SIG-M5 treated with dmso at 0.1 percent for 504 hours (cell line): Measurements from ENCODE around the gene DNAJC5G.
"Not testable (repeated sequence)": the region's sequence is repeated elsewhere in the genome, so short reads cannot be mapped to it uniquely, and the experiment has no call there.

Source experiments
- DNase-seq: peaks from one replicate; lab custom pipeline; 2025; ENCODE audit not compliant: unreplicated experiment; lab: John Stamatoyannopoulos, UW

The DNAJC5G gene

DNA sequence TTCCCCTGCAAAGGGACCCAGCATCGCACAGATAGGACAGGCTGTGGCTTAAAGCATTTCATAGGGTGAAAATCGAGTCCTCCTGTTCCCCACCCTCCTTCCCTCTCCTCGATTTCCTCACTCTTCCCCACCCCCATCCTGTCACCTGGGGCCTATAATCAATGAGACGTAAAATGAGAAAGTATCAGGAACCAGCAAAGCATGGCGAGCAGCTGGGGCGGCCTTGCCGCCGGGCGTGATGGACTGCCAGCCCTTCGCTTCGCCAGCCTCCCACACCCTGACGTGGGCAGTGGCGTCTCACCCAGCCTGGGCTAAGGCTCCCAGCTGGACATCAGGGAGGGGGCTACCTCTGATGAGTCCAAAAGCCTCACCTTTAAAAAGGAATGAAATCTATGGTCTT, 23.5 kb upstream of the DNAJC5G start:
- DNase-seq = no peak

DNA sequence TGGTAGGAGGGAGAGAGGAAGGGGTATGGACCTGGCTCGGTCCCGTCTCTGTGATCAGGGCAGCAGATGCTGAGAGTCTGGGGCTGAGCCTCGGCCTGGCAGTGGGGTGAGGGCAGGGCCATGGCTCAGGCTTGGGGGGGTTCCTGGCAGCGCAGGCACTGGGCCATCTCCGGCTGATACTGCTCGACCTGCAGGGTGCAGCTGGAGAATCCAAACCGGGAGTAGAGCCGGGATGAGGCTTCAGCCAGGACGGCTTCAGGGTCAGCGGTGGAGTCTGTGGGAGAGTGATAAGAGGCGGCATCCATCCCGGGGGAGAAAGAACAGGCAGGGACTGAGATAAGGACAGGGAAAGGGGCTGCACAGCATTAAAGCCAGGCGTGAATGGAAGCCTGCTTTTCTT, 20.0 kb upstream of the DNAJC5G start:
- DNase-seq = no peak

DNA sequence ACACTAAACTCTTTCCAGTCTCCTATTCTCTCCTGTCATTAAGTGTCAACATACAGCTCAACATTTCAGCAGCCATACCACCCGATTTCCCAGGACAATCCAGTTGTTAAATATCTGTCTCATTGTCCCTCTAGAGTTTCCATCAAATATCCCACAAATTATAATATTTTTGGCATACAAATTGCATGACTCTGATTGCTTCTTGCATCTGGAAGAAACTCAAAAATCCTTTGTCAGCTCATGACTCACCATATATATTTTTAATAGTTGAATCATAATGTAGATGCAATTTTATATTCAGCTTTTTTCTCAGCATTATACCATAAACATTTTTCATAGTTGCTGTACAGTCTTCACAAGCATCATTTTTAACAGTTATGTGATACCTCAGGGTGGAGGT, 19.6 kb upstream of the DNAJC5G start:
- DNase-seq = no peak

DNA sequence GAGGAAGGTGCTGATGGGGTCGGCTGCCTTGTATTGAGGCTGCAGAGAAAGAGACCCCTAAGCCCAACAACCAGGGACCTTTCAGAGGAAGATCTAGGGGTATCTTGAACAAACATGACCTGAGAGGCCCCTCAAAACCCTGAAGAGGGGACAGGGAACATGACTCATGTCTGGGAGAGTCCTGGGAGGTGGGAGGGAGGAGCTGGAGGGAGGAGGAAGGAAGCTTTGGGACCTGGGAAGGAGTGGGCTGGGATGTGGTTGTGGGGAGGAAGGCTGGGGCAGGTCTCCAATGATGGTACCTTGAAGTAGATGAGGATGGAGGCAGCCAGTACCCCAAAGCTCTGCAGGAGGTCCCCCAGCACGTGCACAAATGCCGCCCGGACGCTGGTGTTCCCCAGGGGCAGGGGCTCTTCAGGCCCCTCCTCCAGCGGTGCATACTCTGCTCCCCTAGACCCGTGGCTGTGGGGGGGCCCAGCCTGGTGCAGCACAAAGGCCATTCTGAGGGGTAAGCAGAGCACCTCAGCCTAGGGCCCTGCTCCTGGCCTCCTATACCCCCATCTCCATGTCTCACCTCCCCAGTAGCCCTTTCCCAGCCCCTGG, 18.3 kb upstream of the DNAJC5G start:
- DNase-seq = no peak

DNA sequence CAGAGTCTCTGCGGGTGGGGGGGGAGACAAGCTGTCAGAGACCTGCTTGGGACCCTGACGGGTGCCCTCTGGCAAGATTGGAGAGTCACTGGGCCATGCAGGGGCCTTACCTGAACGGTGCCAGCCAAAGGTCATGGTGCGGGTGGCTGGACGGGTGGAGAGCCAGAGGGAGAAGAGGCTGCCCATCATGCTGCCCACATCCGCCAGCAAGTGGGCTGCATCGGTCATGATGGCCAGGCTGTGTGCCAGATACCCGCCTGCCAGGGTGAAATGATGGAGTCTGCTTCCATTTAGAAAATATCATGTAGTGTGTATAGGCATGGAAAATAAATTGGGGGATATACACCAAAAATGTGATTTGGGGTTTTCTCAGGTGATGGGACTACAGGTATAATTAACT, 17.2 kb upstream of the DNAJC5G start:
- no peak for DNase-seq

DNA sequence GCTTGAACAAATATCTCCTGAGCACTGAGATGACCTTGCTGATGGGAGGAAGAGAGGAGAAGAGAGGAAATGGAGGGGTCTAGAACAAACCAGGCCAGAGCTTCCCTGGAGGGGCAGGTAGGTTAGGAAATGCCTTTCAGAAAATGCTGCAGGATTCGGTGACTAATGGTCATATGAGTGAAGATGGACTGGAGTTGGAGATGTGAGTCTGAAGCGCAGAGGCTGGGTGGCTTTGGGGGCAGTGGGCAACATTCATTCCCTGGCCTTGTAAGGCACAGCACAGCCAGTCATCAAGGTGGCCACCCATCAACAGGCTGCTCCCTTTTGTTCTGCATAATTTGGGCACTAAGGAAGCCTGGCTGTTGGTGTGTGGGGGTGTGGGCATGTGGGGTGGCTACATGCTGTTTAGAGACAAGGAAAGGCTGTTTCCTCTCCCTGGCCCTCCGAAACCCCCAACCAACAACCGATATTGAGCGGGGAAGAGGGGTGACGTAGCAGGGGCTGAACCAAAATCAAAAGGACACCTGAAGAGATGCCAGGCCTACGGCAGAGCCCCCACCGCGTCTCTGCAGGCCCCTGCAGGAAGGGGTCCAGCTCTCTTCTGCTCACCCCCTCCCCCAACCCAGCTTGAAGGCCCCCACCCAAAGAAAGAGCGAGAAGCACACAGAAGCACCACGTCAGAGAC, 13.8 kb upstream of the DNAJC5G start:
- DNase-seq = no peak

DNA sequence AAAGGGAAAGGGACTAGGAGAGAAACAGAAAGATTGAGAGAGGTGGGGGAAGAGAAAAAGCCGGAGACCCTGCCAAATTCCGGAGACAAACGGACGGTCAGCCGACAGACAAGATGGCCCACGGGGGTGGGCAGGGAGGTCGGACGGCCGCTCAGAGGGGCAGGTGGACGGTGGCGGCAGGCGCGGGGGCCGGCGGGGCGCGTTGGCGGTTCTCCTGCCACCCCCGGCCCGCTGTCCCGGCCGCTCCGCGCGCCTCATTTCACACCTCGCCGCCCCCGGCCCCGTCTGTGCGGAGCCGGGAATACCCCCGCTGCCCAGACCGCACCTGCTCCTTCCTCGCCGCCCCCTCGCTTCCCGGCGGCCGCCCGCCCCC, 13.3 kb upstream of the DNAJC5G start:
- DNase-seq = no peak

DNA sequence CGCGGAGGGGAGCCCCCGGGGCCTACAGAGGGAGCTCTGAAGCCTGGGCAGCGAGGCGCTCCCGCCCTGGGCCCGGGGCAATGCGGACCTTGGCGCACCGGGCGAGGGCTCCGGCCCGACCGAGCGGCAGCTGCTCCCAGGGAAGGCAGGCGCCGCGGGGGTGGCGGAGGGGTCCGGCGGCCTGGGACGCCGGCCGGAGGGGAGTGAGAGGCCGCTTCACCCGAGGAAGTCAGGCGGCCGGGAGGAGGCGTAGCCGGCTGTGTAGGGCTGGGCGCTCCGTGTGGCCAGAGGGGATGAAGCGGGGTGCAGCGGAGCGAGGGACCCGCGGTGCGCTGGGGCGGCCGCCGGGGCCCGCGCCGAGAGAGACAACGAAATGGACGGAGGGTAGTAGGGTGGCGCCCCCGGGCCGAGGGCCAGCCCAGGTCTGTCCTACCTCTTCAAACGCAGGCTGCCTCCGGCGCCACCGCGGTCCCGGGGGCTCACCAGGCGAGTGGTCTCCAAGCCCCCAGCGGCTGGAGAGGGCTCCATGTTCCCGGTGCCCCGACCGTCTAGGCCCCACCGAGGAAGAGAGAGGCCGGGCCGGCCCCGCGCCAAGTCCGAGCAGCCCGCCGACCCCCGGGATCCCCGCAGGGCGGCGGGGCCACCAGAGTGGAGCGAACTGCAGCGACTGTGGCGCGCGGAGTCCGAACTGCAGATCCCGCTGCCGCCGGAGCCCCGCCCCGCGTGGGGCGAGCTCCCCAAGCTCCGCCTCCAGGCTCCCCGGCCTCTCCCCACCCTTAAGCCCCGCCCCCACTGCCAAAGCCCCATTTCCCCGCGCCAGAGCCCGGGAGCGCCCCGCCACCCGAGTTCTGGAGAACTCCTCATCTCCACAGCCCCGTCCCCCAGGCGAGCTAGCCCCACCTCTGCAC, 12.6 kb upstream of the DNAJC5G start, which contains the start of gene SLC30A3:
Gene SLC30A3 (minus strand): TSS at position 669 of the 908 bp plus-strand sequence. CDS start 141 bp downstream, at position 528.
- peak; percentile 27 for DNase-seq

DNA sequence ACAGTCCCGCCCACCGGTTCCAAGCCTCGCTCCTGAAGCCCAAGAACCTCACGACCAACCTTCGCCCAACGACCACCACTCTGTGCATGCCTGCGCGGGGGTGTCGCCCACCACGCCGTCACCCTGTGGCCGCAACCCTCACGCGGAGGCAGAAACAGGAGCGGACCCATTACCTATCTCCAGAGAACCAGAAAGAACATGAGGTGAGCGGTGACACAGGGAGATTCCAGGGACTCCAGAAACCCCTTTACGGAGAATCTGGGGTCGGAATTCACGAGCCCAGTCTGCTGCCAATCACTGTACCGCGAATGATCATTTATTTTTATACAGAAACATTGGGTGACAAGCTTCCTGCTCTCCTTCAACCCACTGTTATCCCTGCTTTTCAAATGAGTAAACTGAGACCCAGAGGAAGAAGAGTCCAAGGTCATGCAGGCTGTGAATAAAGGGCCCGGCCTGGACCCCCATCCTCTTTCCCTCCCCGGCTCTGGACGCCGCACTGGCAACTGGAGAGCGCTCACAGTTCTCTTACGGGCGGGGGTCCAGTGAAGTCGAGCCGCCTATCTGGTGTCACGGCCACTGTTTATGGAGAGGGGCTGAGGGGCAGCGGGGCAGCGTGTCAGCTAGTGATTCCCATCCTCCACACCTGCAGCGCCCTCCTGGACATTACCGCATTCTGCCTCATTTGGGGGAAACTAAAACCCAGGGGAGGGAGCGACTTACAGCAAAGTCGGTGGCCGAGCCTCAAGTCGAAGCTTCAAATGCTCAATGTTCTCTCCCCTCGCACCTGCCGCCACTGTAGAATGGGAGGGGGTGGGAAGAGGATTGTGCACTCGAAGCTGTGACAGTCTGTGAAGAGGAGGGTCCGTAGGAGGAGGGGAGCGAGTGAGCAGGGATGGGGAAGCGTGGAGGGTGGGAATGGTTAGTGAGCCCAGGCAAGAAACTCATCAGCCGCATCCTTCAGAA, 11.7 kb upstream of the DNAJC5G start:
- DNase-seq = no peak

DNA sequence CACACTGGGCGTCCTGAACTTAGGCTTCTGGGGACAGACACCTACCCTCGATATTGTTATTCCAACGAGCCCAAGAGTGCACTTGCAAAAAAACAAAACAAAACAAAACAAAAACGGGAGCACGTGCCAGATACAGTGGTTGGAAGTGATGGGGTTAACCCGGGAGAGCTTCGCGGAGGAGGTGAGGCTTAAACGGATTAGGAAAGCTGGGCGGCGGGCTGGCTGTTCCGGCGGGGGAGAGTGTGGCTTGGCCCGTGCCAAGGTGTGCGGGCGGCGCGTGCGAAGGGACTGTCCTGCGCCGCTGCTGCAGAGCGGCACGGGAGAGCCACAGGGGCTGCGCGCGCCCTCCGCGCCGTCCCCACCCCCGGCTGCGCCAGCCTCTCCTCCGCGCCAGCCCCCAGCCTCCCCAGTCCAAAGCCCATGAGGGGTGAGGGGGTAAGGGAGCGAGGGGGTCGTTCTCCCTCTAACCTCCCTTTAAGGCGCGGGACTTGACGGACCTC, 10.9 kb upstream of the DNAJC5G start:
- no peak for DNase-seq

DNA sequence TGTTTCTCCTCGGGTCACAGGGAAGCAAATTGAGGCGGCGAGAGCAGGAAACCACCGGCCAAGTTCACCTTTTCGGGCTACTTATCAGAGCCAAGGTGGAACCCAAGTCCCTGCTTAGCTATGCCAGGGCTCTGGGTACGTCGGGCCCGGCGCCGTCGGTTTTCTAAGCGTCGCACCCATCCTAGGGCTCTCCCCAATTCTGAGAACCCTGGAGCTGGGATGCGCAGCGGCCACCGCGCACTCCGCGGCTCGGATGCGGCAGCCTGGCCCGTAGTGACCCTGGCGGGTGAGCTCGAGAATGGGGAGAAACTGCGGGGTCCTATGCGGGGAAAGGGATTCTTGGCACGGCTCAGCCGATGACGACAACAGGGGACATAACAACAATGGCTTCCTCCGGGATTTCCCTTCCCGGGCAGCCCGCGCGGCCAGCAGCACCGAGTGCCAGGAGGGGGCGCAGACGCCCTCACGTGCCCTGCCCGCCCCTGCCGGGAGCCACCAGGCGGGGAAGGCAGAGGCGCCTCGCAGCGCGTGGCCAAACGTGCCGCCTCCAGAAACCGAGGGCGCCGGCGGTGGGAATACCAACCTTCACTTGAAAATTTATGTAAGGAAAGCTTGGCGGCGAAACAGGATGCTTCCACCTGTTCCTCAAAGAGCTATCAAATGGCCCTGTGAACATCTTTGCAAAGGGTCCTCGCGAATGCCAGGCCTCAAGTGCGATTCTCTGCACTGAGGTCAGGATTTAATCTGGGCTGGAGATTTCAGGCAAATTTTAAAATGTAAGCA, 10.3 kb upstream of the DNAJC5G start:
- DNase-seq = peak; percentile 54

DNA sequence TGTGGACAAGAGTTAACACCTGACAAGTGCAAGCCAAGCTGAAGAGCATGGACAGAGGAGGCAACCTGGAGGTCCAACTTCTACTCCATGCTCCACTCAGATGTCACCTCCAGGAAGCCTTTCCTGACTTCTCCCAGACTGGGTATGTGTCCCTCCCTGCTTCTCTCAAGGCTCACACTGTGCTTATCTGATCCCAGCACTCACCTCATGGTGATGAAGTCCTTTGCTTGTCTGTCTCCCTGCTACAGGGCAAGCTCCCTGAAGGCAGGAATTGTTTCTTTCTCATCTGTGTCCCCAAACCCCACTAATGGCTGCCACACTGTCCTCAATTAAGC, 9.7 kb upstream of the DNAJC5G start:
- no peak for DNase-seq

DNA sequence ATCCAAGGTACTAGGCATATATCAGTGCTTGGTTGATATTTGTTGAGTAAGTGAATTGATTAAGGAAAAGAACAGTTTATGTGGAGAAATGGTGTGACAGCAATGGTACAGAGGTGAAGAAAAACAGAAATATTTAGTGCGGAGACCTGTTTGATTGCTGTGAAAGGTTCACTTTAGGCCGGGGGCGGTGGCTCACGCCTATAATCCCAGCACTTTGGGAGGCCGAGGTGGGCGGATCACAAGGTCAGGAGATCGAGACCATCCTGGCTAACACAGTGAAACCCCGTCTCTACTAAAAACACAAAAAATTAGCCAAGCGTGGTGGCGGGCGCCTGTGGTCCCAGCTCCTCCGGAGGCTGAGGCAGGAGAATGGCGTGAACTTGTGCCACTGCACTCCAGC, 6.9 kb upstream of the DNAJC5G start:
- not testable (repeated sequence) for DNase-seq

DNA sequence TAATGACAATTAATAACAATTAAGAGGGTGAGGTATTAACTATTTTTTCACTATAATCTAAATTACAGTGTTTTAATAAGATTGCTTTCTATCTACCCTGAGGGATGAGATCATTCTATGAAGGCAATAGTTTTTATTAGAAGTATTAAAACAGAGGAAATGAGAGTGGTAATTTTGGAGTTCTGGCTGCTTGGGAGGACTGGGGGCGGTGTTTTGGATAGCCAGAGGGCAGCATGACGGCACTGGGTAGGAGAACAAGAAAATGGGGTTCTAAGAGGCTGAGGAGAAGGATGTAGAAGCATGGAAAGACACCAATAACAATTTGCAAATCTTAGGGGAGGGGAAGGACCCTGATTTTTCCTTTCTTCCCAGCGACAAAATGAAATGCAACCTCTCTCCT, 5.1 kb upstream of the DNAJC5G start:
- no peak for DNase-seq

DNA sequence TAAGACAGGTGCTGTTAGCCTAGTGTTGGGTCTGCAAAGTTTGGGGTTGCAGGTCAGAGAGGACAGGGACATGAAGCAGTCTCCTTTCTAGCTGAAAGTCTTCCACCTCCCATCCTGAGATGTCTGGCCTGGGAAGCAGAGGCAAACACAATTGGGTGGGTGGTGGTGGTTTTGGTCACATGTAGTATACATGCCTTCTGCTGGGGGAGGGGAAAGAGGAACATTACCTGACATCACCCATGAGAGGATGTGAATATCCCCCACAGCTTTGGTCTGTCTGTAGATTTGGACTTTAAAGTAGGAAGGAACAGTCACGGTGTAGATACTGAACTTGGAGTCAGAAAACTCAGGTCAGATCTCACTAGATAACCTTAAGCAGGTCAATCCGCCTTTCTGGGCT, 4.6 kb upstream of the DNAJC5G start:
- no peak for DNase-seq

DNA sequence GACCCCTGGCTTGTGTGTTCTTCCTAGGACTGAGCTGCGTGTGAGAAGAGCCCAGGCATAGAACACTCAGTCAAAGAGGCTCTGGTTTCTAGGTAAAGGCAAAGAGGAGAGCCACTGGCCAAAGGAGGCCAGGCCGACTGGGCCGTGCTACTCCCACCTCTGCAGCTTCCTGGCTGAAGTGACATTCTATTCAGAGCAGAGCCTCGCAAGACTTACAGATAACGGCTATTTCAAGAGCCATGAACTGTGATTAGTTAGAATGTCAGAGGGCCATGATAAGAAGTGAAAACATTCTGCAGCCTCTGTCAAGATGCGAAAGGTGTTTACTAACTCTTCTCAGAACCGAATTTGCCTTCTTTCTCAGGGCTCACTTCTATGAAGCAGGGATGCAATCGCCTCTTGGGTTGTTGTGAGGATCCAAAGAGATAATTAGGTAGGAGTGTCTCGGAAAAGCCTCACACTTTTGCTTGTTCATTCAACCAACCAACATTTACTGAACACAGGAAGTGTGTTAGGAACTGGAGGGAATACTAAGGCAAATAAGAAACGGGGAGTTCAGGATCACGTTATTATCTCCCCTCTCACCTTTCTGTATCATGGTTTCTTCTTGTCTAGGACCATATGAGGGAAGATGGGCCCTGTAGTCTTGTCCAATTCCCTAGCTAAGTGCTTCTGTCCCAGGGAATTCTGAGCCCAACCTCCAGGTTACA, 3.4 kb upstream of the DNAJC5G start:
- no peak for DNase-seq

DNA sequence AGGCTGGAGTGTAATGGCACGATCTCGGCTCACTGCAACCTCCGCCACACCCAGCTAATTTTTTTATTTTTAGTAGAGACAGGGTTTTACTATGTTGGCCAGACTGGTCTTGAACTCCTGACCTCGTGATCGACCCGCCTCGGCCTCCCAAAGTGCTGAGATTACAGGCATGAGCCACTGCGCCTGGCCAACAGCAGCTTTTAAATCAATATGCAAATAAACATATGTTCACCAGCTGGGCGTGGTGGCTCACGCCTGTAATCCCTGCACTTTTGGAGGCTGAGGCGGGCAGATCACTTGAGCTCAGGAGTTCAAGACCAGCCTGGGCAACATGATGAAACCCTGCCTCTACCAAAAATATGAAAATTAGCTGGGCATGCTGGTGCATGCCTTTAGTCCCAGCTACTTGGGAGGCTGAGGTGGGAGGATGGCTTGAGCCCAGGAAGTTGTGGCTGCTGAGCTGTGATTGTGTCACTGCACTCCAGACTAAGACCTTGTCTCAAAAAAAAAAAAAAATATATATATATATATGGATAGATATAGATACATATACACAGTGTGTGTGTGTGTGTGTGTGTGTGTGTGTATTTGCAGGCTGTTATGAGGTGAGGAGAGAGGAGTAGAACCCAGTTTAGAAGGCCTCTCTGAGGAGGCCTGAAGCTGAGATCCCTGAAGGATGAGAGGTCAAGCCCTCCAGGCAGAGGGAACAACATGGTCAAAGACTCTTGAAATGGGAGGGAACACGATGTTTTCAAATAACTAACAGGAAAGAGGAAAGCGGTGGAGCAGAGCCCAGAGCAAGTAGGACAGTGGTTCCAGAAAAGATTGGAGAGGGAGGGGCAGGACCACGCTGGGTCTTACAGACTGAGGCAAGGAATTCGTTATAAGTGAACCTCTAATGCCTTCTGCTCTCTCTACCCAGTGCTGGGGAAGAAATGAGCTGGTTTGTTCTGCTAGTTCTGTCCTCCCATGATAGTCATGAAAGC, 2.4 kb upstream of the DNAJC5G start:
- DNase-seq = not testable (repeated sequence)

DNA sequence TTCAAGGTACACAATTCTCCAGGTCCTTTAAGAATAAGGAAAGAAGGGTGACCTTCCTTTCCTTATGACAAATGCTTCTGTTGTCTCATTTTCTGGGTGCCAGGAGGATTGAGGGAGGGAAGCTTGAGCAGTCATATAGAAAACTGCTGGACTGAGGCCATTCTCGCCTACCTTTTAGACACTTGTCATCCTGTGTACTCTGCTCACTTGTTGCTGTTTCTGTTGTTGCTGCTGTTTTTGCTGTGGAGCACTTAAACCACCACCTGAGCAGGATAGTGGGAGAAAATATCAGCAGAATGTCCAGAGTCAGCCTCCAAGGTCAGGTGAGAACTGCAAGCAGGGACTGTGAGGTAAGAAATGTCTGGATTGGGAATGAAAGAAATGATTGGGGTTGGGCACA, 2.8 kb downstream of the DNAJC5G start:
- DNase-seq = no peak
